H9 (cell line): ENCODE results near the gene FBXL12. TPM values are rescaled to one million over a fixed set of nuclear protein-coding genes. Genes with fewer than 3 reads are reported as not detected.
A peak's percentile ranks its signal among the peaks of the same experiment; 100 is the strongest.

Experiments used
- DNase-seq: peaks from one replicate; pipeline ENCODE4 v3.0.0-alpha.2; 2017
- H2AFZ ChIP-seq: one replicate; pipeline ENCODE4 v1.6.1; 2013; ENCODE audit warnings: mild to moderate bottlenecking, low read length, control low read depth, moderate library complexity
- H2AK5ac ChIP-seq: 2 replicates; pipeline ENCODE4 v1.6.1; 2013; ENCODE audit warnings: low read length, control low read depth, mixed read lengths; ENCODE audit not compliant: insufficient read length
- H2BK120ac ChIP-seq: one replicate; pipeline ENCODE4 v1.6.1; 2013; ENCODE audit warnings: low read depth, mild to moderate bottlenecking, low read length, control low read depth, inconsistent platforms; ENCODE audit not compliant: poor library complexity, severe bottlenecking
- H2BK12ac ChIP-seq: 2 replicates; pipeline ENCODE4 v1.6.1; 2013; ENCODE audit warnings: low read length, control low read depth, mixed read lengths, low read depth; ENCODE audit not compliant: insufficient read length
- H2BK15ac ChIP-seq: 2 replicates; pipeline ENCODE4 v1.6.1; 2013; ENCODE audit warnings: low read depth, low read length, control low read depth
- H2BK20ac ChIP-seq: one replicate; pipeline ENCODE4 v1.6.1; 2013; ENCODE audit warnings: low read depth, mild to moderate bottlenecking, low read length, control low read depth, inconsistent platforms; ENCODE audit not compliant: poor library complexity, severe bottlenecking
- H2BK5ac ChIP-seq: 2 replicates; pipeline ENCODE4 v1.6.1; 2013; ENCODE audit warnings: low read length, control low read depth, mixed read lengths; ENCODE audit not compliant: insufficient read length
- H3K14ac ChIP-seq: 2 replicates; pipeline ENCODE4 v1.6.1; 2013; ENCODE audit warnings: low read length, control low read depth; ENCODE audit not compliant: insufficient read depth
- H3K18ac ChIP-seq: 2 replicates; pipeline ENCODE4 v1.6.1; 2013; ENCODE audit warnings: low read depth, mild to moderate bottlenecking, mixed read lengths, low read length, control low read depth; ENCODE audit not compliant: insufficient read length
- H3K23ac ChIP-seq: 2 replicates; pipeline ENCODE4 v1.6.1; 2013; ENCODE audit warnings: low read length, control low read depth, mixed read lengths, low read depth; ENCODE audit not compliant: insufficient read length
- H3K23me2 ChIP-seq: 2 replicates; pipeline ENCODE4 v1.6.1; 2013; ENCODE audit warnings: low read depth, mild to moderate bottlenecking, mixed read lengths, low read length, control low read depth; ENCODE audit not compliant: insufficient read length, poor library complexity, severe bottlenecking
- H3K27ac ChIP-seq: 2 replicates; pipeline ENCODE4 v1.5.1; 2013; ENCODE audit warnings: low read length, control low read depth, mixed read lengths, low read depth; ENCODE audit not compliant: insufficient read length
- H3K27me3 ChIP-seq: 2 replicates; pipeline ENCODE4 v1.6.1; 2013; ENCODE audit warnings: low read length, control low read depth, inconsistent platforms; ENCODE audit not compliant: insufficient read depth
- H3K4ac ChIP-seq: 2 replicates; pipeline ENCODE4 v1.6.1; 2013; ENCODE audit warnings: low read depth, mild to moderate bottlenecking, control low read depth, inconsistent platforms, low read length, moderate library complexity
- H3K4me1 ChIP-seq: 2 replicates; pipeline ENCODE4 v1.6.1; 2013; ENCODE audit warnings: low read length, control low read depth, inconsistent platforms; ENCODE audit not compliant: insufficient read depth
- H3K4me2 ChIP-seq: 2 replicates; pipeline ENCODE4 v1.6.1; 2013; ENCODE audit warnings: low read length, control low read depth, mixed read lengths; ENCODE audit not compliant: insufficient read length, insufficient read depth
- H3K56ac ChIP-seq: 2 replicates; pipeline ENCODE4 v1.6.1; 2013; ENCODE audit warnings: low read depth, mild to moderate bottlenecking, mixed read lengths, low read length, control low read depth; ENCODE audit not compliant: insufficient read length
- H3K79me1 ChIP-seq: 2 replicates; pipeline ENCODE4 v1.6.1; 2013; ENCODE audit warnings: low read depth, mild to moderate bottlenecking, moderate library complexity, low read length, control low read depth, inconsistent platforms; ENCODE audit not compliant: insufficient read depth, poor library complexity, severe bottlenecking
- H3K79me2 ChIP-seq: 2 replicates; pipeline ENCODE4 v1.6.1; 2013; ENCODE audit warnings: low read length, control low read depth, inconsistent platforms; ENCODE audit not compliant: insufficient read depth
- H3K9ac ChIP-seq: 2 replicates; pipeline ENCODE4 v1.6.1; 2013; ENCODE audit warnings: low read length, control low read depth, mixed read lengths; ENCODE audit not compliant: insufficient read length; ENCODE audit errors: extremely low read depth
- H3K9me3 ChIP-seq: one replicate; pipeline ENCODE4 v1.6.1; 2013; ENCODE audit warnings: low read depth, low read length, inconsistent platforms; ENCODE audit not compliant: control insufficient read depth
- H3T11ph ChIP-seq: one replicate; pipeline ENCODE4 v1.6.1; 2013; ENCODE audit warnings: mild to moderate bottlenecking, low read length, control low read depth, inconsistent platforms
- H4K20me1 ChIP-seq: one replicate; pipeline ENCODE4 v1.6.1; 2013; ENCODE audit not compliant: control insufficient read depth, insufficient read length, insufficient read depth
- H4K5ac ChIP-seq: 2 replicates; pipeline ENCODE4 v1.6.1; 2013; ENCODE audit warnings: low read depth, mild to moderate bottlenecking, mixed read lengths, low read length, control low read depth; ENCODE audit not compliant: insufficient read length
- H4K8ac ChIP-seq: replicated peaks from 2 replicates; pipeline ENCODE4 v1.6.1; 2013; ENCODE audit warnings: low read length, control low read depth, mixed read lengths, low read depth; ENCODE audit not compliant: insufficient read length
- H4K91ac ChIP-seq: 2 replicates; pipeline ENCODE4 v1.6.1; 2013; ENCODE audit warnings: low read depth, mild to moderate bottlenecking, moderate library complexity, mixed read lengths, low read length, control low read depth; ENCODE audit not compliant: insufficient read length
- H3K27ac Mint-ChIP-seq, 3 experiments: 2 replicates in 2 of 3; 3 replicates in 1 of 3; pipeline ENCODE4 v1.8.0; 2020 to 2021; ENCODE audit warnings: mixed read lengths in 3 of 3, mild to moderate bottlenecking in 1 of 3, moderate library complexity in 1 of 3
- H3K27me3 Mint-ChIP-seq: 2 replicates; pipeline ENCODE4 v1.8.0; 2021; ENCODE audit warnings: low read depth, mild to moderate bottlenecking, moderate library complexity, mixed read lengths
- H3K36me3 Mint-ChIP-seq, 3 experiments: 2 replicates in 2 of 3; 3 replicates in 1 of 3; pipeline ENCODE4 v1.8.0; 2020 to 2021; ENCODE audit warnings: low read depth in 3 of 3, mixed read lengths in 3 of 3; ENCODE audit not compliant: insufficient read depth in 1 of 3
- H3K4me1 Mint-ChIP-seq, 2 experiments: 2 replicates each; pipeline ENCODE4 v1.8.0; 2020; ENCODE audit warnings: mixed read lengths in 2 of 2
- H3K4me3 Mint-ChIP-seq, 2 experiments: 2 replicates in 1 of 2; 3 replicates in 1 of 2; pipeline ENCODE4 v1.8.0; 2020 to 2021; ENCODE audit warnings: mild to moderate bottlenecking in 2 of 2, mixed read lengths in 2 of 2, moderate library complexity in 1 of 2
- H3K9me3 Mint-ChIP-seq, 2 experiments: 2 replicates in 1 of 2; 3 replicates in 1 of 2; pipeline ENCODE4 v1.8.0; 2020; ENCODE audit warnings: mild to moderate bottlenecking in 2 of 2, mixed read lengths in 2 of 2, moderate library complexity in 1 of 2
- CTCF ChIP-seq: fragments of 200-600 bp; sonication (generic); conservative IDR thresholded peaks from 3 replicates; pipeline ENCODE4 v1.8.0; 2021; ENCODE audit warnings: antibody characterized with exemption, mild to moderate bottlenecking
- WGBS: extraction: QIAGEN DNeasy Blood & Tissue Kit; methylation state at CpG from one replicate; pipeline ENCODE4 v1.1.7; 2013; ENCODE audit warnings: missing lambda C conversion rate, low lambda C conversion rate, mixed read lengths; ENCODE audit not compliant: insufficient read length; ENCODE audit errors: extremely low coverage; 5-methylcytosine and 5-hydroxymethylcytosine counted together
- total RNA-seq: library from RNA; stranded (reverse); gene quantifications from 2 replicates; pipeline ENCODE4 v1.2.1, GENCODE V29; 2021

FBXL12 gene
- total RNA-seq, 1 experiment from 2014 or later: 31.8 TPM

- H4K5ac ChIP-seq: no peak overlapping the region
- peaks cover 7 to 23% of the 10 kb centered on the region in 2 experiments for H3K4me1 Mint-ChIP-seq
- H3K9ac ChIP-seq: peak overlapping the region; percentile 90
- no peaks in the 10 kb centered on the region for H3K27me3 Mint-ChIP-seq
- H2BK15ac ChIP-seq: no peak overlapping the region; the same call in 1 of the 2 replicates
- peak overlapping the region; percentile 11; the same call in 1 of the 2 replicates for H3K14ac ChIP-seq
- H3K56ac ChIP-seq: no peak overlapping the region
- no peak overlapping the region for H4K8ac ChIP-seq
- no peak overlapping the region for H3K23ac ChIP-seq
- H3K36me3 Mint-ChIP-seq: peaks cover 32 to 33% (median 32%) of the 10 kb centered on the region in 3 experiments
- WGBS: no CpG with 5 or more reads among the region's 39 CpGs
- H3K4ac ChIP-seq: no peak overlapping the region
- TF ChIP-seq CTCF: no peak
- no peak for DNase-seq
- H3K79me1 ChIP-seq: peaks cover 16% of the 10 kb centered on the region
- H2AFZ ChIP-seq: no peak overlapping the region
- peaks cover 7% of the 10 kb centered on the region for H3K23me2 ChIP-seq
- H2BK5ac ChIP-seq: no peak overlapping the region
- H3K4me1 ChIP-seq: peaks cover 3% of the 10 kb centered on the region; the same call in 1 of the 2 replicates
- H2BK20ac ChIP-seq: no peak overlapping the region
- no peak overlapping the region for H3K27ac ChIP-seq
- H3K9me3 Mint-ChIP-seq: peaks cover 14 to 15% of the 10 kb centered on the region in 2 experiments
- H3T11ph ChIP-seq: no peak overlapping the region
- no peak overlapping the region for H3K18ac ChIP-seq
- peak overlapping the region; percentile 89 to 98 (median 97); a peak in 4 of 7 replicates for H3K27ac Mint-ChIP-seq
- no peaks in the 10 kb centered on the region for H3K27me3 ChIP-seq
- peaks cover 5% of the 10 kb centered on the region for H4K20me1 ChIP-seq
- no peak overlapping the region for H2BK12ac ChIP-seq
- H4K91ac ChIP-seq: no peak overlapping the region
- H3K4me3 Mint-ChIP-seq: peak overlapping the region; percentile 88 to 94
- H2AK5ac ChIP-seq: no peak overlapping the region
- no peak overlapping the region for H2BK120ac ChIP-seq
- H3K79me2 ChIP-seq: peaks cover 12% of the 10 kb centered on the region; the same call in 1 of the 2 replicates
- peak overlapping the region; percentile 100 for H3K4me2 ChIP-seq
- no peaks in the 10 kb centered on the region for H3K9me3 ChIP-seq
These were observed 625 bp downstream of the FBXL12 start for GRCh38 chr19:9818175-9818733.
